ENCODE data around the gene TMEM86B. TPM values are rescaled to one million over a fixed set of nuclear protein-coding genes. Genes with fewer than 3 reads are reported as not detected.

The TMEM86B gene
- total RNA-seq, 1 donor from 2014 or later = 3.9 TPM

DNA sequence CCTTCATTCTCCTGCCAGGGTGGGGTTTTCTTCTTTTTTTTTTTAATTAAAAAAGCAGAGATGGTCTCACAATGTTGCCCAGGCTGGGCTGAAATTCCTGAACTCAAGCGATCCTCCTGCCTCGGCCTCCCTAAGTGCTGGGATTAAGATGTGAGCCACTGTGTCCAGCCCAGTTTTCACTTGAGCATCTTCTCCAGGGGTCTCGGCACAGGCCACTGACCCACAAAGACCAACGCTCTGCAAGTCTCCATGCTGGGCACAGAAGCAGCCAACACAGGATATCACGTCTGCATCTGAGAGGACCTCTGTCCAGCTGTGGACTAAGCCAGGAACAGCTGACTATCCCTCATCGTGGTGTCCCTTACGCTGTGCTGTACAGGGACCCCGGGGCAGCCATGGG is 9.5 kb upstream of the TMEM86B start:
- H3K4me1 ChIP-seq (ENCODE audit: insufficient read depth, low read length) = no peaks in the 10 kb centered on the region
- H2AFZ ChIP-seq (ENCODE audit: low read depth, low read length) = no peak overlapping the region
- DNase-seq (ENCODE audit: low read depth) (no peak), FAIRE-seq (no peak)
- no peak overlapping the region for H3K27ac ChIP-seq (ENCODE audit: low read depth, low read length)
- no peaks in the 10 kb centered on the region for H3K27me3 ChIP-seq (ENCODE audit: insufficient read depth, low read length)
- Mint-ChIP-seq H3K9me3 (ENCODE audit: unreplicated experiment) (no peaks in the 10 kb centered on the region), H3K4me3 (ENCODE audit: unreplicated experiment) (no peak overlapping the region), H3K36me3 (ENCODE audit: low read depth, unreplicated experiment) (peaks cover 24% of the 10 kb centered on the region), H3K4me1 (ENCODE audit: low read depth, unreplicated experiment) (no peaks in the 10 kb centered on the region), H3K27me3 (ENCODE audit: low read depth, unreplicated experiment) (no peaks in the 10 kb centered on the region), H3K27ac (ENCODE audit: unreplicated experiment) (no peak overlapping the region)
- H4K20me1 ChIP-seq (ENCODE audit: insufficient read depth, low read length) = peaks cover 43% of the 10 kb centered on the region
- no peaks in the 10 kb centered on the region for H3K9me3 ChIP-seq (ENCODE audit: insufficient read depth, low read depth, low read length)
- peaks cover 24% of the 10 kb centered on the region for H3K36me3 ChIP-seq (ENCODE audit: insufficient read depth, low read length)
- H3K79me2 ChIP-seq (ENCODE audit: insufficient read depth, low read length) = no peaks in the 10 kb centered on the region
- TF ChIP-seq, protein P1, sequence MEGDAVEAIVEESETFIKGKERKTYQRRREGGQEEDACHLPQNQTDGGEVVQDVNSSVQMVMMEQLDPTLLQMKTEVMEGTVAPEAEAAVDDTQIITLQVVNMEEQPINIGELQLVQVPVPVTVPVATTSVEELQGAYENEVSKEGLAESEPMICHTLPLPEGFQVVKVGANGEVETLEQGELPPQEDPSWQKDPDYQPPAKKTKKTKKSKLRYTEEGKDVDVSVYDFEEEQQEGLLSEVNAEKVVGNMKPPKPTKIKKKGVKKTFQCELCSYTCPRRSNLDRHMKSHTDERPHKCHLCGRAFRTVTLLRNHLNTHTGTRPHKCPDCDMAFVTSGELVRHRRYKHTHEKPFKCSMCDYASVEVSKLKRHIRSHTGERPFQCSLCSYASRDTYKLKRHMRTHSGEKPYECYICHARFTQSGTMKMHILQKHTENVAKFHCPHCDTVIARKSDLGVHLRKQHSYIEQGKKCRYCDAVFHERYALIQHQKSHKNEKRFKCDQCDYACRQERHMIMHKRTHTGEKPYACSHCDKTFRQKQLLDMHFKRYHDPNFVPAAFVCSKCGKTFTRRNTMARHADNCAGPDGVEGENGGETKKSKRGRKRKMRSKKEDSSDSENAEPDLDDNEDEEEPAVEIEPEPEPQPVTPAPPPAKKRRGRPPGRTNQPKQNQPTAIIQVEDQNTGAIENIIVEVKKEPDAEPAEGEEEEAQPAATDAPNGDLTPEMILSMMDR (IDR thresholded peaks at IDR 0.05; ENCODE audit: insufficient read depth, low read depth, low read length) = no peak
- no peak for TF ChIP-seq EZH2 (IDR thresholded peaks at IDR 0.05; ENCODE audit: insufficient read depth, low read length)
- no peak overlapping the region for H3K4me2 ChIP-seq (ENCODE audit: low read length)
- H3K9ac ChIP-seq (ENCODE audit: low read length) = no peak overlapping the region
- no peak overlapping the region for H3K4me3 ChIP-seq (ENCODE audit: insufficient read depth, low read depth, low read length)

DNA sequence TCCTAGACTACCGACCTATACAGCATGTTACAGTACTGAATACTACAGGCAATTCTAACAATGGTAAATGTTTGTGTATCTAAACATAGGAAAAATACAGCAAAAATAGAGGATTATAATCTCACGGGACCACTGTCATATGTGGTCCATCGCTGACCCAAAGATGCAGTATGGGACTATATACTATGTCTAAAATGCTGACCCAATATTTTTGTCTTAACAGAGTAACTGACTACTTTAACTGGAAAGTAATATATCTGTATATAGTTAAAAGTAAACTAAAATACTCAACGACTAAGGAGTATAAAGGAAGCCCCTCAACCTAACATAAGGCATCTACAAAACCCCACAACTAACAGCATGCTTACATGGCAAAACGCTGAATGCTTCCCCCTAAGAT is 4.4 kb upstream of the TMEM86B start:
- Histone ChIP-seq H3K4me1 (ENCODE audit: insufficient read depth, low read length) (no peaks in the 10 kb centered on the region), H2AFZ (ENCODE audit: low read depth, low read length) (no peak overlapping the region), H3K79me2 (ENCODE audit: insufficient read depth, low read length) (no peaks in the 10 kb centered on the region), H3K4me2 (ENCODE audit: low read length) (no peak overlapping the region), H3K27me3 (ENCODE audit: insufficient read depth, low read length) (no peaks in the 10 kb centered on the region), H3K4me3 (ENCODE audit: insufficient read depth, low read depth, low read length) (no peak overlapping the region), H4K20me1 (ENCODE audit: insufficient read depth, low read length) (peaks cover 46% of the 10 kb centered on the region), H3K27ac (ENCODE audit: low read depth, low read length) (no peak overlapping the region), H3K9ac (ENCODE audit: low read length) (no peak overlapping the region), H3K9me3 (ENCODE audit: insufficient read depth, low read depth, low read length) (no peaks in the 10 kb centered on the region), H3K36me3 (ENCODE audit: insufficient read depth, low read length) (peaks cover 20% of the 10 kb centered on the region)
- no peaks in the 10 kb centered on the region for H3K27me3 Mint-ChIP-seq (ENCODE audit: low read depth, unreplicated experiment)
- H3K36me3 Mint-ChIP-seq (ENCODE audit: low read depth, unreplicated experiment) = peaks cover 25% of the 10 kb centered on the region
- H3K9me3 Mint-ChIP-seq (ENCODE audit: unreplicated experiment) = no peaks in the 10 kb centered on the region
- H3K4me1 Mint-ChIP-seq (ENCODE audit: low read depth, unreplicated experiment) = no peaks in the 10 kb centered on the region
- no peak for FAIRE-seq
- H3K27ac Mint-ChIP-seq (ENCODE audit: unreplicated experiment) = no peak overlapping the region
- TF ChIP-seq, protein P1 (IDR thresholded peaks at IDR 0.05; ENCODE audit: insufficient read depth, low read depth, low read length) = no peak
- TF ChIP-seq EZH2 (IDR thresholded peaks at IDR 0.05; ENCODE audit: insufficient read depth, low read length) = no peak
- DNase-seq (ENCODE audit: low read depth) = no peak
- no peak overlapping the region for H3K4me3 Mint-ChIP-seq (ENCODE audit: unreplicated experiment)

DNA sequence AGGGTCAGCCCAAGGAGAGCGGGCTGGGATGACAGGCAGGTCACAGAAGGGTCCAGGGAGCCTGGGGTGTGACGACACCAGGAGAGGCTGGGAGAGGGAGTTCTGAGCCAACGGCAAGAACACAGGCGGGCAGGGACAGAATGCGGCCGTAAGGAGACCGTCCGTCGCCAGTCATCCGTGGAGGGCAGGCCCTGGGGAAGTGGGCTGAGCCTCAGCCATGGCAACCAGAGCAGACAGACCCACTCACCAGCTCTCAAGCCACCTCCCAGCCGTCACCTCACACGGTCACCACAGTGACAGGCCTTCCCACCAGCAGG is 3.7 kb upstream of the TMEM86B start:
- Histone ChIP-seq H3K36me3 (ENCODE audit: insufficient read depth, low read length) (peaks cover 13% of the 10 kb centered on the region), H3K4me1 (ENCODE audit: insufficient read depth, low read length) (no peaks in the 10 kb centered on the region), H3K27ac (ENCODE audit: low read depth, low read length) (no peak overlapping the region), H2AFZ (ENCODE audit: low read depth, low read length) (no peak overlapping the region), H3K9ac (ENCODE audit: low read length) (no peak overlapping the region), H4K20me1 (ENCODE audit: insufficient read depth, low read length) (peaks cover 46% of the 10 kb centered on the region), H3K9me3 (ENCODE audit: insufficient read depth, low read depth, low read length) (no peaks in the 10 kb centered on the region), H3K27me3 (ENCODE audit: insufficient read depth, low read length) (no peaks in the 10 kb centered on the region), H3K4me2 (ENCODE audit: low read length) (no peak overlapping the region), H3K79me2 (ENCODE audit: insufficient read depth, low read length) (no peaks in the 10 kb centered on the region), H3K4me3 (ENCODE audit: insufficient read depth, low read depth, low read length) (no peak overlapping the region)
- Mint-ChIP-seq H3K4me3 (ENCODE audit: unreplicated experiment) (no peak overlapping the region), H3K27me3 (ENCODE audit: low read depth, unreplicated experiment) (no peaks in the 10 kb centered on the region), H3K4me1 (ENCODE audit: low read depth, unreplicated experiment) (no peaks in the 10 kb centered on the region), H3K9me3 (ENCODE audit: unreplicated experiment) (no peaks in the 10 kb centered on the region), H3K36me3 (ENCODE audit: low read depth, unreplicated experiment) (peaks cover 27% of the 10 kb centered on the region), H3K27ac (ENCODE audit: unreplicated experiment) (no peak overlapping the region)
- no peak for FAIRE-seq
- TF ChIP-seq EZH2 (IDR thresholded peaks at IDR 0.05; ENCODE audit: insufficient read depth, low read length) = no peak
- TF ChIP-seq, protein P1 (IDR thresholded peaks at IDR 0.05; ENCODE audit: insufficient read depth, low read depth, low read length) = no peak
- no peak for DNase-seq (ENCODE audit: low read depth)
